Testis (tissue), 3 donors: ENCODE measurements around the gene TBL1XR1. TPM values are rescaled to one million over a fixed set of nuclear protein-coding genes. Genes with fewer than 3 reads are reported as not detected.
A peak's percentile ranks its signal among the peaks of the same experiment; 100 is the strongest.

Experiments used
- DNase-seq: peaks from one replicate; pipeline ENCODE4 v3.0.0-alpha.2; 2019
- H3K27ac ChIP-seq, 2 donors: fragments of 200-600 bp; sonication (generic); one replicate each; pipeline ENCODE4 v1.5.1; 2019
- H3K27me3 ChIP-seq: fragments of 200-600 bp; sonication (generic); one replicate; pipeline ENCODE4 v1.5.1; 2019
- H3K36me3 ChIP-seq: fragments of 200-600 bp; sonication (generic); one replicate; pipeline ENCODE4 v1.5.1; 2017; ENCODE audit warnings: low read depth; ENCODE audit errors: missing control alignments
- H3K4me1 ChIP-seq: fragments of 200-600 bp; sonication (generic); one replicate; pipeline ENCODE4 v1.5.1; 2019
- H3K4me3 ChIP-seq, 2 donors: fragments of 200-600 bp; sonication (generic); one replicate each; pipeline ENCODE4 v1.5.1; 2017 to 2019
- H3K9me3 ChIP-seq: fragments of 200-600 bp; sonication (generic); one replicate; pipeline ENCODE4 v1.5.1; 2017
- CTCF ChIP-seq, 3 experiments: fragments of 450-650 bp in 2 of 3; fragments of 200-600 bp in 1 of 3; sonication (generic) in 1 of 3; IDR thresholded peaks; one replicate each; pipeline ENCODE4 v1.5.1; 2016 to 2019; ENCODE audit warnings: antibody characterized with exemption in 3 of 3, mild to moderate bottlenecking in 2 of 3, moderate library complexity in 1 of 3
- POLR2A ChIP-seq: fragments of 450-650 bp; IDR thresholded peaks from one replicate; pipeline ENCODE4 v1.6.1; 2017; ENCODE audit warnings: antibody characterized with exemption, mild to moderate bottlenecking, moderate library complexity
- WGBS, 2 donors: methylation state at CpG; one replicate each; pipeline ENCODE4 v1.1.5; 2018; 5-methylcytosine and 5-hydroxymethylcytosine counted together
- intact Hi-C: fragments of 100-400 bp; cut with DNase I; formaldehyde crosslinking; loops from one replicate; pipeline ENCODE4 v1.15.1; 2023; ENCODE audit warnings: low total_unique reads
- polyA plus RNA-seq: library from polyadenylated mRNA; stranded (reverse); fragments of 350-450 nt; fragmentation: Illumina TruSeq; extraction: RNeasy Lipid Tissue Mini Kit (QIAGEN cat#74804); gene quantifications from one replicate; pipeline ENCODE4 v1.2.3, GENCODE V29; 2014; ENCODE audit warnings: low read depth, low replicate concordance; ENCODE audit not compliant: insufficient read depth
- total RNA-seq, 2 donors: library from RNA; depleted of rRNA; stranded (reverse); fragments of >200 nt; gene quantifications; one replicate each; pipeline ENCODE4 v1.2.3, GENCODE V29; 2016

The TBL1XR1 gene
- total and polyA plus RNA-seq, 3 donors from 2014 or later = 44.2 to 67.6 (median 59.8) TPM

GRCh38 chr3:177041021-177041729, 156.1 kb downstream of the TBL1XR1 start:
- TF ChIP-seq CTCF (IDR thresholded peaks at IDR 0.05) = no peak
- Histone ChIP-seq H3K4me1 (no peaks in the 10 kb centered on the region), H3K4me3 (no peak overlapping the region), H3K27me3 (no peaks in the 10 kb centered on the region), H3K27ac (no peak overlapping the region), H3K36me3 (no peaks in the 10 kb centered on the region), H3K9me3 (no peaks in the 10 kb centered on the region)
- 73 to 74% methylated on average over 2 of the region's 2 CpGs for WGBS, 2 donors
- peak; percentile 43 for DNase-seq
- intact Hi-C loops = no loop called here

DNA sequence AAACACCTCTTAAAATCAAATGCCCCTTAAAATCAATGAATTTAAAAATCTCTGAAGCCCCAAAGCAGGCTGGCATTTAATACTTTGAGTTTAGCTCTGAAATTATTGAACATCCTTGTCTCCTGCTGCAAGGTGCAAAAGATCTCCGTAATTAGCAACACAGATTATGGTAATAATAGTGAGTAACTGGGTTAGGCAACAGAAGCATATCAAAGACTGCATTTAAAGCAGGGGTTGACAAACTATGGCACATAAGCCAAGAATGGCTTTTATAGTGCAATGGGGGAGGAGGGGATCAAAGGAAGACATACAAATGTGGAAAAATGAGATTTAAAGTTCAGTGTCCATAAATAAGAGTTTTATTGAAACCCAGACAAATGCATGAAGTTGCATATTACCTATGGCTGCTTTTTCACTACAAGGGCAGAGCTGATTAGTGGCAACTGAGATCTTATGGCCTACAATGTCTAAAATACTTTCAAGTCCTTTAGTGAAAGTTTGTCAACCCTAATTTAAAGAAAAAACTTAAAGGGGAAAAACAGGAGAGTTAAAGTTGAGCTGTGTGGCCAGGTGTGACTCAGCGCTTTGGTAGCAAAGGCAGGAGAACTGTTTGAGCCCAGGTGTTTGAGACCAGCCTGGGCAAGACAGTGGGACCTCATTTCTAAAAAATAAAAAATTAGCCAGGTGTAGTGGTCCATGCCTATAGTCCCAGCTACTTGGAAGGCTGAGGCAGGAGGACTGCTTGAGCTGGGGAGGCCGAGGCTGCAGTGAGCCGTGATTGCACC, 157.6 kb downstream of the TBL1XR1 start:
- Histone ChIP-seq H3K4me1 (no peaks in the 10 kb centered on the region), H3K27me3 (no peaks in the 10 kb centered on the region), H3K27ac (no peak overlapping the region), H3K36me3 (no peaks in the 10 kb centered on the region), H3K4me3 (no peak overlapping the region), H3K9me3 (no peaks in the 10 kb centered on the region)
- 94 to 97% methylated on average over 4 of the region's 4 CpGs for WGBS, 2 donors
- intact Hi-C loops = no loop called here
- no peak for DNase-seq
- no peak for TF ChIP-seq CTCF (IDR thresholded peaks at IDR 0.05)
- no peak for TF ChIP-seq POLR2A

- intact Hi-C loops = no loop called here
- H3K4me3 ChIP-seq = no peak overlapping the region
- no peaks in the 10 kb centered on the region for H3K9me3 ChIP-seq
- H3K4me1 ChIP-seq = no peaks in the 10 kb centered on the region
- H3K27me3 ChIP-seq = no peaks in the 10 kb centered on the region
- H3K27ac ChIP-seq = no peak overlapping the region
- H3K36me3 ChIP-seq = no peaks in the 10 kb centered on the region
- WGBS, 2 donors = 88 to 95% methylated on average over 4 of the region's 4 CpGs
- no peak for DNase-seq
- TF ChIP-seq POLR2A (no peak), CTCF (IDR thresholded peaks at IDR 0.05) (no peak)
Observed at GRCh38 chr3:177037241-177037640, 160.0 kb downstream of the TBL1XR1 start.

- intact Hi-C loops = no loop called here
- no peaks in the 10 kb centered on the region for H3K4me1 ChIP-seq
- no peak overlapping the region for H3K27ac ChIP-seq
- WGBS, 2 donors = 90 to 95% methylated on average over 3 to 4 of the region's 4 CpGs
- H3K27me3 ChIP-seq = no peaks in the 10 kb centered on the region
- H3K36me3 ChIP-seq = no peaks in the 10 kb centered on the region
- H3K4me3 ChIP-seq = no peak overlapping the region
- no peaks in the 10 kb centered on the region for H3K9me3 ChIP-seq
- TF ChIP-seq CTCF (IDR thresholded peaks at IDR 0.05) (no peak), POLR2A (no peak)
- no peak for DNase-seq
Observed at GRCh38 chr3:177035676-177036075, 161.6 kb downstream of the TBL1XR1 start.
